CD4-positive, alpha-beta T cell treated with Interleukin-10 for 1 hour (primary cell): ENCODE data around the gene HAPLN3.
A peak's percentile ranks its signal among the peaks of the same experiment; 100 is the strongest.
"Not testable (repeated sequence)": the region's sequence is repeated elsewhere in the genome, so short reads cannot be mapped to it uniquely, and the experiment has no call there.

Experiments used
- DNase-seq: peaks from one replicate; pipeline ENCODE4 v3.0.0-alpha.2; 2020

Gene HAPLN3, protein sequence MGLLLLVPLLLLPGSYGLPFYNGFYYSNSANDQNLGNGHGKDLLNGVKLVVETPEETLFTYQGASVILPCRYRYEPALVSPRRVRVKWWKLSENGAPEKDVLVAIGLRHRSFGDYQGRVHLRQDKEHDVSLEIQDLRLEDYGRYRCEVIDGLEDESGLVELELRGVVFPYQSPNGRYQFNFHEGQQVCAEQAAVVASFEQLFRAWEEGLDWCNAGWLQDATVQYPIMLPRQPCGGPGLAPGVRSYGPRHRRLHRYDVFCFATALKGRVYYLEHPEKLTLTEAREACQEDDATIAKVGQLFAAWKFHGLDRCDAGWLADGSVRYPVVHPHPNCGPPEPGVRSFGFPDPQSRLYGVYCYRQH

GRCh38 chr15:88894819-88895767, at the start of gene HAPLN3:
TSS of gene HAPLN3 (minus strand) at chr15:88895544. CDS start at chr15:88887298, 8,246 bp downstream.
- DNase-seq: peak; percentile 72

DNA sequence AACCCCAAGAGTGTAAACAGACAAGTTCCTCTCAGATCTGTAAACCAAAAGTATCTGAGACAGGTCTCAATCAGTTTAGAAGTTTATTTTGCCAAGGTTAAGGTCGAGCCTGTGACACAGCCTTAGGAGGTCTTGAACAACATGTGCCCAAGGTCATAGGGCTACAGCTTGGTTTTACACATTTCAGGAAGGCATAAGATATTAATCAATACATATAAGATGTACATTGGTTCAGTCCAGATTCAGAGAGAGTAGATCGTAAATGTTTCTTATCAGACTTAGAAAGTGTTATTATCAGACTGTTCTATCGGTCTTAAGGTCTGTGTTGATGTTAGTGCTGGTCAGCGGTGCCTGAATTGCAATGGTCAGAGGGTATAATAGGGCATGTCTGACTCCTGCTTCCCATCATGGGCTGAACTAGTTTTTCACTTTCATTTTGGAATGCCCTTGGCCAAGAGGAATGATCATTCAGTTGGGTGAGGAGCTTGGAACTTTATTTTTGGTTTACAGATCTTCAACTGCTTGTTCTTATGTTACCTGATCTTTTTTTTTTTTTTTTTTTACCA, 44.8 kb upstream of the HAPLN3 start:
- no peak for DNase-seq

- DNase-seq: no peak
Measured at GRCh38 chr15:88939486-88939806, 44.1 kb upstream of the HAPLN3 start.

GRCh38 chr15:88938802-88939485, 43.6 kb upstream of the HAPLN3 start:
- DNase-seq: no peak

DNA sequence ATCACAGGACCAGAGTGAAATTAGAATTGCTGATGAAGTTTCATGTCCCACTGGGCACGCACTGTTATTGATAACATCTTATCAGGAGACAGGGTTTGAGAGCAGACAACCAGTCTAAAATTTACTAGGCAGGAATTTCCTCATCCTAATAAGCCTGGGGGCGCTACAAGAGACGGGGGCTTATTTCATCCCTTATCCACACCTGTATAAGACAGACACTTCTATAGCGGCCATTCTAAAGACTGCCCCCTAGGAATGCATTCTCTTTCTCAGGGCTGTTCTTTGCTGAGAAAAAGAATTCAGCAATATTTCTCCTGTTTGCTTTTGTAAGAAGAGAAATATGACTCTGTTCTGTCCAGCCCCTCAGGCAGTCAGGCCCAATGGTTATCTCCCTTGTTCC, 39.1 kb upstream of the HAPLN3 start:
- not testable (repeated sequence) for DNase-seq

GRCh38 chr15:88932875-88933330, 37.6 kb upstream of the HAPLN3 start:
- no peak for DNase-seq

DNA sequence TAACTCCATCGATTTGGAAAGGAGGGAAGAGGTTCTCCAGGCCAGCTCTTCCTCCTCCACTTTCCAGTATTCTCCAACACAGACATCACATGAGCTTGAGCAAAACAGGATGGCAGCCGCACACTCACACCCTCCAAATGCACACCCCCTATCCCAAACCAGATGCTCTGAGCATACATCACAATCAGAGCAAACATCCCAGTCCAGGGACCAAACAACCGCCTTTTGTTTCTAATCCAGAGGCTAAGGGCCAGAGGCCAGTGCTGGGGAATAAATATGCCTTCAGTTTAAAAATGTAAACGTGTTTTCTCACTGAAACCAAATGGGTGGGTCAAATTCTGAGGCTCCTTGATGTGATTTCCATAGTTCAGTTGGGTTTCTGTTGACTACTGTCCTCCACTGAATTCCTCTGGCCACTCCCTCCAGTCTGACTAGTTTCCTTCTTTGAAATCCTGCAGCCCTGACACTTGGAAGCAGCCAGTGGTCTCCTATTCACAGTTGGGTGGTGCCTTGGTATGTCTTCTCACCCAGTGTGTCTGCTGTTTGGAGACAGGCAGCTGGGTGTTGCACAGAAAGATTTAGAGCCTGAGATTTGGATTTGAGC, 37.0 kb upstream of the HAPLN3 start:
- DNase-seq: no peak

DNA sequence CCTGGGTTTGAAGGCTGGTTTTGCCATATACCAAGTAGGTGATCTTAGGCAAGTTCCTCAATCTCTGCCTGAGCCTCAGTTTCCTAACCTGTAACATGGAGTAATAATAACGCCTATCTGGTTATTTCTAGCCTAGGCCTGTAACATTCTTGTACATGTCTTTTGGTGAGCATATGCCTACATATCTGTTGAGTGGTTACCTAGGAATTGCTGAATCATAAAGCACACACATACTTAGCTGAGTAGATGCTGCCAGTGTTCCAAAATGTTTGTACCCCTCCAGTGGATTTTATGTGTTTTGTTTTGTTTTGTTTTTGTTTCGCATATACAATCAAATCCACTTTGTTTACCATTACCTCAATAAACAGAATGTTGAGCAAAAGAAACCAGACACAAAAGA, 35.2 kb upstream of the HAPLN3 start:
- DNase-seq: no peak

- DNase-seq: not testable (repeated sequence)
Measured at GRCh38 chr15:88929358-88930098, 34.2 kb upstream of the HAPLN3 start.

- not testable (repeated sequence) for DNase-seq
Measured at GRCh38 chr15:88928192-88928591, 32.8 kb upstream of the HAPLN3 start.

GRCh38 chr15:88925648-88926047, 30.3 kb upstream of the HAPLN3 start:
- not testable (repeated sequence) for DNase-seq

DNA sequence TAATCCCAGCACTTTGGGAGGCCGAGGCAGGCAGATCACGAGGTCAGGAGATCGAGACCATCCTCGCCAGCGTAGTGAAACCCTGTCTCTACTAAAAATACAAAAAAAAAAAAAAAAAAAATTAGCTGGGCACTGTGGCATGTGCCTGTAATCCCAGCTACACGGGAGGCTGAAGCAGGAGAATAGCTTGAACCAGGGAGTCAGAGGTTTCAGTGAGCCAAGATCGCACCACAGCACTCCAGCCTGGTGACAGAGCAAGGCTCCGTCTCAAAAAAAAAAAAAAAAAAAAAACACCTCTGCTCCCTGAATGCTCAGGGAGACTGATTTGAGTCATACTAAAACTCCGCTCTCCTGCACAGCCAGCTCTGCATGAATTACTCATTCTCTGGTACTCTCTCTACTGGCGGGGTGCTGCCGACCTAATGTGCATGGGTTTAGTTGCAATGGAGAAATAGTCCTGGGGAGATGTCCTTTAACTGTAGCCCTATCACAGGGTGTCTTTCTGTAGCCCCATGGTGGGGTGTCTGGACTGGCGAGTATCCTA, 25.6 kb upstream of the HAPLN3 start:
- not testable (repeated sequence) for DNase-seq

DNA sequence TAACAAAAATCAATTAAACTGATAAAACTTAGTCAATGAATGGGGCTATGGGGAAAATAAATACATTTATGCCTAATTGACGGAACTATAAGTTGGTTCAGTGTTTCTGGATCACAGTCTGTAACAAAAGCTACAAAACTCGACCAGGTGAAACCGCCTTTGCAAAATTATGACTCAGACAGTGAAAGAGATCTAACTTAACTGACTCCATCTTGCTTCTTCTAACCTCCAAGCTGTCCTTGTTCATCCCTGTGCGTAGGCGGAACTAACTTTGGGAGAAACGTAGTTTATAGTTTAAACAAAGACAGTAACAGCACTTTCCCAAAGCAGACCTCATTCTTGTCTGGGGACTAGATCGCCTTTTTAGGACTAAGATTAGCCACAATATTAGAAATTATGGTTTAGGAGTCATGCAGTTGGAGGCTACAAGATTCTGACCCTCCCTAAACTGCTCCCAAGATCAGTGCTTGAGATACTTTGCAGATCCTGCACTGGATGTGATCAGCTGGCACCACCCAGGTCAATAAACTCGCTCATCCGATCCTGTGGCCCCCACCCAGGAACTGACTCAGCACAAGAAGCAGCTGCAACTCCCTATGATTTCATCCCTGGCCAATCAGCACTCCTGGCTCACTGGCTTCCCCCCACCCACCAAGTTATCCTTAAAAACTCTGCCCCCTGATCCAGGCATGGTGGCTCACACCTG, 25.0 kb upstream of the HAPLN3 start:
- DNase-seq: no peak

- no peak for DNase-seq
Measured at GRCh38 chr15:88918738-88919137, 23.4 kb upstream of the HAPLN3 start.

DNA sequence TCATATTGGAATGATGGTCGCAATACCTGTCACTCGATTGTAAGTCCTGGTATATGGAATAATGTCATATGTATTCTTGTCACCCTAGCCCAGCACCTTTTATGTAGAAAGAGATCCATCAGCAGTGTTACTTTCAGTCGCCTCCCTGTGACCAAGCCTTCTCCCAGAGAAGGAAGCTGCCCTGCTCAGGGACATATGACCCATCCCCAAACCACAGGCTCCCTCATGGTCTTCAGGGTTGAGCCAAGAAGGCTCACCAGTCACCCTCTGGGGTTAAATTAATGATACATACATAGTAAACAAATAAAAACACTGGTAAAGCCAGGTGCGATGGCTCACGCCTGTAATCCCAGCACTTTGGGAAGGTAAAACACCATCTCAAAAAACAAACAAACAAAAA, 22.4 kb upstream of the HAPLN3 start:
- no peak for DNase-seq

DNA sequence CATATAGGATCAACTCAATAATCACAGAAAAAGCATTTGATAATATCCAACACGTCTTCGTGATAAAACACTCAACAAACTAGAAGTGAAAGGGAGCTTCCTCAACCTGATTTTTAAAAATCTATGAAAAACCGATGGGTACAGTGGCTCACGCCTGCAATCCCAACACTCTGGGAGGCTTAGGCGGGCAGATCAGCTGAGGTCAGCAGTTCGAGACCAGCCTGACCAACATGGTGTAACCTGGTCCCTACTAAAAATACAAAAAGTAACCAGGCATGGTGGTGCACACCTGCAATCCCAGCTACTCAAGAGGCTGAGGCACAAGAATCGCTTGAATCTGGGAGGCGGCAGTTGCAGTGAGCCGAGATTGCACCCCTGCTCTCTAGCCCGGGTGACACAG, 20.0 kb upstream of the HAPLN3 start:
- no peak for DNase-seq

DNA sequence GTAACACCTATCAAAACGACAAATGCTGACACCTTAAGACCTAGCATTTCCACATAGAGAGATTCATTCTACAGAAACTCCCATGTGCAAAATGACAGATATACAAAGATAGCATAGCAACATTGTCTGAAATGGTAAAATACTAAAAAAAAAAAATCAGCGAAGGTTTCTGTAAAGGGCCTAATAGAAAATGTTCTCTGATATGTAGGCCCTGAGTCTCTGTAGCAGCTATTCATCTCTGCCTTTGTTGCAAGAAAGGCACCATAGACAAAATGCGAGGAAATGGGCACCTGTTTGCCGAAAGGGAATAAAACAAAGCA, 18.5 kb upstream of the HAPLN3 start:
- DNase-seq: no peak

- peak; percentile 71 for DNase-seq
Measured at GRCh38 chr15:88913017-88913849, 17.9 kb upstream of the HAPLN3 start, which contains the start of gene MFGE8. TSS of gene MFGE8 (minus strand) at chr15:88913379. CDS start at chr15:88913319, 60 bp downstream.

- no peak for DNase-seq
Measured at GRCh38 chr15:88912500-88912921, 17.2 kb upstream of the HAPLN3 start.

DNA sequence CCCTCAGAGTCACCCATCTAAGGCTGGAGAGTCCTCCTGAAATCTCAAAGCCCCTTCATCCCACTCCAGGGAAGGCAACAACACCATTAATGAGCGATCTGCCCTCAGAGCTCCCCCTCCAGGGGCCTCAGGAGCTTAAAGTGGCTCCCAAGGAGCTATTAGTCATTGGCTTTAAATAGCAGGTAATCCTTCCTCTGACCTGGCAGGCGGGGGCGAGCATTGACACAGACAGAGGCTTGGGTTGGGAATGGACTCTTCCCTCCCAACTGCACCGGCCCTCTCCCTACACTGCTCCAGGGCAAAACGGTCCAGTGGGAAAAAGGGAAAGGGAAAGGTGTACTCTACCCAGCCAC, 16.4 kb upstream of the HAPLN3 start:
- no peak for DNase-seq
